Iris pigment epithelial cell (primary cell): ENCODE data around the gene PODN.

Source experiments
- DNase-seq: peaks from one replicate; pipeline ENCODE4 v3.0.0-alpha.2; 2011; ENCODE audit warnings: low read depth

The PODN gene

DNA sequence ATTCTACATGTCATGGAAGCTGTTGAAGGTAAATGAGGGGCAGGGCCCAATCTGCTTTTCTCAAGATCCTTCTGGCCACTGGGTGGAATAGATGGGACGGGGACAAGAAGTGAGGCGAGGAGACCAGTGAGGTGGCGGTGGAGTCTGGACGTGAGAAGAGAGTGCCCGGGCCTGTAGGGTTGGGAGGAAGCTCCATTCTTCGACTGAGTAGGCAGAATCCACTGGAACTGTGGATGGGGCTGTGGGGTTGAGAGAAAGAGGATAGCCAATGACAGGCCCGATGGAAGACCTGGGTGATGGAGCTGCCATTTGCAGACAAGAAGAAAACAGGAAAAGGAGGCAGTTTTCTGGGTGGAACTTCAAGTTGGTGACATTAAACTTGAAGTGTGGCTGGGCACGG, 70.2 kb downstream of the PODN start:
- DNase-seq = no peak

DNA sequence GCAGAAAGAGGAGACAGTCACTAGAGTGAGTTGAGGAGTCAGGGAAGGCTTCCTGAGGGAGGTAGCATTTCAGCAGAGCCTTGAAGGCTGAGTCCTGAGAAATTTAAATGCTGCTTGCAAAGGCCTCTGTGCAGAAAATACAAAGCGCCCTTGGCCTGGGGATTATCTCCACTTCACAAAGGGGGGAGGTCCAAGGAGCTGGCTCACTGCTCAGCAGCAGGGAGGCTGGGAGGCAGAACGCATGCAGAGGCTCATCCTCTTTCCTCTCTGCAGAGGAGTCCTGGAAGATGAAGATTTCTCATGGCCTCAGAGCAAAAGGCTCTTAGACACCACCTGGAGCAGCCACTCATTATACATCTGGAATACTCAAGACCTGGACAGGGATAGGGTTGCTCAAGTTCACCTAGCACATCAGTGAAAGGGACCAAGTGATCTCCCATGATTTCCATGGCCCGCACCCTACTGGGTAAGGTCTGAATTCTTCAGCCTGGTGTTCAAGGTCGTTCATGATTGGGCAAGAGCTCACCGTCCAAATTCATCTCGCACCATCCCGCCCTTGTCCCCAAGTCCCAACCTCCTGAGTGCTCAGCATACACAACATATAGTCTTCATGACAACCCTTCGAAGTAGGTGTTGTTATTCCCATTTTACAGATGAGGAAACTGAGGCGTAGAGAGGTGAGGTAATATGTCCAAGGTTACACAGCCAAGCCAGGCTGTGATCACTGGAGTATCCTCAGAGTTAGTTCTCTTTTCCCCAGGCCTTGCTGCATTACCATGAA, 71.4 kb downstream of the PODN start:
- DNase-seq = no peak

DNA sequence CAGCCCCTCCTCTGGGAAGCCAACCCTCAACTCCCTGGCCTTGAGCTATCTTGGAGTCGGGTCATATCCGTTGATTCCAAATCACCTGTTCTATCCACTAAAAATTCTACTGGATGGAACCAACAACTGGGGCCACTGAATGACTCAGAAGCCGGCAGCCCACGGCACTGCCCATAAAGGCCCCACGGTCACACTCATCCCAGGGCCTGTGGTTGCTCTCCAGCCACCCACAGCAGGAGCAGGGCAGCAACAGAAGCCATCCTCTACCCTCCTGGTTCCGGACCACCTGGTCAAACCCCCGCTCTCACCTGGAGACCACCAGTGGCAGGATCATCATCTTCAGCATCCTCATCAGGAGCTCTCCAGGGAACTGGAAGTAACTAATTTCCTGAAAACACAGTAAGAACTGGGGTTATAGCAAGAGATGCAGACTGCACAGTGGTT, 72.1 kb downstream of the PODN start:
- DNase-seq = no peak
